DOHH2 (cell line): Measurements from ENCODE around the gene SNTB2.
A peak's percentile ranks its signal among the peaks of the same experiment; 100 is the strongest.

Source experiments
- H3F3A ChIP-seq: fragments of 200-600 bp; sonication (generic), shearing (Covaris generic); 2 replicates; pipeline ENCODE4 v1.6.0; 2016; ENCODE audit warnings: antibody characterized with exemption, mild to moderate bottlenecking; ENCODE audit not compliant: control insufficient read depth, insufficient read depth
- H3K27ac ChIP-seq: fragments of 200-600 bp; sonication (generic); 2 replicates; pipeline ENCODE4 v1.5.1; 2014; ENCODE audit warnings: low read depth, mild to moderate bottlenecking, low read length, moderate library complexity
- H3K27me3 ChIP-seq: fragments of 200-600 bp; sonication (generic); 2 replicates; pipeline ENCODE4 v1.6.1; 2014; ENCODE audit warnings: mild to moderate bottlenecking, low read length, mixed read lengths; ENCODE audit not compliant: control insufficient read depth
- H3K36me3 ChIP-seq: fragments of 200-600 bp; sonication (generic); 2 replicates; pipeline ENCODE4 v1.6.1; 2014; ENCODE audit warnings: mild to moderate bottlenecking, low read length, moderate library complexity, mixed read lengths; ENCODE audit not compliant: control insufficient read depth
- H3K4me1 ChIP-seq: fragments of 200-600 bp; sonication (generic); 2 replicates; pipeline ENCODE4 v1.6.1; 2014; ENCODE audit warnings: mild to moderate bottlenecking, low read length, mixed read lengths; ENCODE audit not compliant: control insufficient read depth
- H3K4me2 ChIP-seq: fragments of 200-600 bp; sonication (generic); 2 replicates; pipeline ENCODE4 v1.6.0; 2014; ENCODE audit warnings: mild to moderate bottlenecking, low read length, moderate library complexity
- H3K4me3 ChIP-seq: fragments of 200-600 bp; sonication (generic); 2 replicates; pipeline ENCODE4 v1.5.1; 2014; ENCODE audit warnings: mild to moderate bottlenecking, low read length, mixed read lengths
- H3K79me2 ChIP-seq: fragments of 200-600 bp; sonication (generic); 2 replicates; pipeline ENCODE4 v1.6.1; 2014; ENCODE audit warnings: mild to moderate bottlenecking, low read length, mixed read lengths; ENCODE audit not compliant: control insufficient read depth
- H3K9me2 ChIP-seq: fragments of 200-600 bp; sonication (generic); replicated peaks from 2 replicates; pipeline ENCODE4 v1.6.1; 2014; ENCODE audit warnings: mild to moderate bottlenecking, low read length, mixed read lengths; ENCODE audit not compliant: control insufficient read depth
- H3K9me3 ChIP-seq: fragments of 200-600 bp; sonication (generic); 2 replicates; pipeline ENCODE4 v1.6.1; 2014; ENCODE audit warnings: antibody characterized with exemption, low read length, mixed read lengths; ENCODE audit not compliant: control insufficient read depth, insufficient read depth
- H4K20me1 ChIP-seq: fragments of 200-600 bp; sonication (generic); 2 replicates; pipeline ENCODE4 v1.6.0; 2014; ENCODE audit warnings: low read depth, mild to moderate bottlenecking, antibody characterized with exemption, low read length, moderate library complexity; ENCODE audit not compliant: control insufficient read depth, insufficient read depth
- EZH2phosphoT487 ChIP-seq: fragments of 200-600 bp; sonication (generic); IDR thresholded peaks from 2 replicates; pipeline ENCODE4 v1.6.1; 2017; ENCODE audit warnings: borderline replicate concordance, mild to moderate bottlenecking, antibody characterized with exemption, low read length, moderate library complexity, mixed read lengths
- TF ChIP-seq, protein P1 (sequence below): fragments of 200-600 bp; sonication (generic); IDR thresholded peaks from one replicate; pipeline ENCODE4 v1.5.1; 2014; ENCODE audit warnings: antibody characterized with exemption, mild to moderate bottlenecking, low read depth, low read length; ENCODE audit not compliant: poor library complexity, severe bottlenecking

SNTB2 gene

DNA sequence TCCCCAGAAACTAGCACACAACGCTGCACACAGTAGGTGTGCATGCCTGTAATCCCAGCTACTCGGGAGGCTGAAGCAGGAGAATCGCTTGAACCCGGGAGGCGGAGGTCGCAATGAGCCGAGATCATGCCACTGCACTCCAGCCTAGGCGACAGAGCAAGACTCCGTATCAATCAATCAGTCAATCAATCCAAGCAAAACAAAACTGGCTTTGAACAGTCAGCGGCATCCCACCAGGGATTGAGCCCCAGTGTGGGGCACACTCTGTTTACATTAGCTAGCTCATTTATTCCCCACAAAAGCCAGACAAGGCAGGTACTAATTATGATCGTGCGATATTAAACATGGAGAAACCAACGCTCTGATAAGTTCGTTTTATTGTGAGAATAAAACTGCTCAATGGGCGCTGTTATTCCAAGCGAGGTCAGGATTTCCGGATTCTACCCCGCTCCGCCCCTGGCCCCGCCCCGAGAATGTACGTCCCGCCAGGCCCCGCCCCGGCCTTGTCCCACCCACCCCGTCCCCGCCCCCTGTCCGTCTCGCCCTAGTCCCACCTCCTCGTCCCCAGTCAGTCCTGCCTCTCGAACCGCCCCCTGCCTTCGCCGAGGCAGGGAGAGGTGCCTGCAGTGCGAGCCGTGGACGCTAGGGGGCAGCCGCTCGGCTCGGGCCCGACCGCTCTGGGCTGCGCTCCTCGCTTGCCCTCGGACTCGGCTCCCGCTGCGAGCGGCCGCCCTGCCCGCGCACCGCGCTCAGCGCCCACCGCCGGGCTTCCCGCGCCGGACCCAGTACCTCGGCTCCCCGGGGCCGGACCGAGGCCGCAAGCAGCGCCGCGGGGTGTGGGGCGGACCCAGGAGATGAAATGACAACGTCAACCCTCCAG is 123.9 kb downstream of the SNTB2 start, which contains the start of gene VPS4A:
TSS of gene VPS4A (plus strand) at position 698 of the 880 bp plus-strand sequence. CDS start at position 860, 162 bp downstream.
- peaks cover 47% of the 10 kb centered on the region for H3K79me2 ChIP-seq
- peaks cover 6% of the 10 kb centered on the region for H4K20me1 ChIP-seq
- peak within 1 kb of the TSS; percentile 61 for H3K27ac ChIP-seq
- peak within 1 kb of the TSS; percentile 95 for H3K4me3 ChIP-seq
- TF ChIP-seq EZH2phosphoT487, result no peak
- TF ChIP-seq, protein P1, sequence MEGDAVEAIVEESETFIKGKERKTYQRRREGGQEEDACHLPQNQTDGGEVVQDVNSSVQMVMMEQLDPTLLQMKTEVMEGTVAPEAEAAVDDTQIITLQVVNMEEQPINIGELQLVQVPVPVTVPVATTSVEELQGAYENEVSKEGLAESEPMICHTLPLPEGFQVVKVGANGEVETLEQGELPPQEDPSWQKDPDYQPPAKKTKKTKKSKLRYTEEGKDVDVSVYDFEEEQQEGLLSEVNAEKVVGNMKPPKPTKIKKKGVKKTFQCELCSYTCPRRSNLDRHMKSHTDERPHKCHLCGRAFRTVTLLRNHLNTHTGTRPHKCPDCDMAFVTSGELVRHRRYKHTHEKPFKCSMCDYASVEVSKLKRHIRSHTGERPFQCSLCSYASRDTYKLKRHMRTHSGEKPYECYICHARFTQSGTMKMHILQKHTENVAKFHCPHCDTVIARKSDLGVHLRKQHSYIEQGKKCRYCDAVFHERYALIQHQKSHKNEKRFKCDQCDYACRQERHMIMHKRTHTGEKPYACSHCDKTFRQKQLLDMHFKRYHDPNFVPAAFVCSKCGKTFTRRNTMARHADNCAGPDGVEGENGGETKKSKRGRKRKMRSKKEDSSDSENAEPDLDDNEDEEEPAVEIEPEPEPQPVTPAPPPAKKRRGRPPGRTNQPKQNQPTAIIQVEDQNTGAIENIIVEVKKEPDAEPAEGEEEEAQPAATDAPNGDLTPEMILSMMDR, result peak; percentile 70
- peaks cover 13% of the 10 kb centered on the region for H3F3A ChIP-seq
- peaks cover 12% of the 10 kb centered on the region for H3K4me1 ChIP-seq
- H3K36me3 ChIP-seq, result peaks cover 34% of the 10 kb centered on the region
- H3K4me2 ChIP-seq, result peak within 1 kb of the TSS; percentile 81
- H3K9me3 ChIP-seq, result no peaks in the 10 kb centered on the region
- H3K27me3 ChIP-seq, result no peaks in the 10 kb centered on the region
- no peaks in the 10 kb centered on the region for H3K9me2 ChIP-seq

DNA sequence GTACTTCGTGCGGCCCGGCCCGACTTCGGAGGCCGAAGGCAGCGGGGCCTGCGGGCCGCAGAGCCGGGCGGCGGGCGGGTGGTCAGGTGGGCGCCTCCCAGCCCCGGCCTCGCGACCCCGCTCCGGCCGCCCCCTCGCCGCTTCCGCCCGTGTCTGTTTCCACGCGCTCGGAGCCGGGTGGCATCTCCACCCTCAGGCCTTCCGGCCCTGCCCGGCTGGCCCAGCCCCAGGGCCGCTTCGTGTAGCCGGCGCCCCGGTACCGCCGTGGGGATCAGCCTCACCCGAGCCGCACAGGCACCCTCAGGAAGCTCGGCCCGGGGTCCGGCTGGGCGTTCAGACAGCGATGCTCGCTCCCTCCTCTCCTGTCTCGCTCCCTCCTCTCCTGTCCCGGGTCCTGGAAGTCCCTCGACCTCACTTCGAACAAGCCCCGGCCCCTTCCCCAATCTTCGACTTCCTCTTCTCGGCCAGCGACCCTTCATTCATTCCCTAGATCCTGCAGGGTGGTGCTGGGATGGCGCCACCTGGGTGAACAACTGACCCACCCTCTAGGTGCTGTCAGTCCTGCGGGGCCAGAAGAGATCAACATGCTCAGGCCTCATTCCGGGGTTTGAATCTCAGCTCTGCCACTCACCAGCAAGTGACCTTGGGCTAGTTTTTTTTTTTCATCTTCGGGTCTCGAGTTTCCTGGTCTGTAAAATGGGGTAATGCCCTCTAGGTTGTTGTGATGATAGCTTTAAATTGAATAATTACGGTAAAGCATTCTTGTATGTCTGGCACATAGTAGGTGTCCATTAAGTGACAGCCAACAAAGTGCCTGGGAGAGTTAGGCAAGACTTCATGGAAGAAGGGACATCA is 124.8 kb downstream of the SNTB2 start:
- Histone ChIP-seq H3K4me1 (peaks cover 12% of the 10 kb centered on the region), H3K4me3 (peak overlapping the region; percentile 95), H3K27ac (peak overlapping the region; percentile 61), H3K36me3 (peaks cover 43% of the 10 kb centered on the region), H3K9me3 (no peaks in the 10 kb centered on the region), H3K79me2 (peaks cover 55% of the 10 kb centered on the region), H3F3A (peaks cover 13% of the 10 kb centered on the region), H3K9me2 (no peaks in the 10 kb centered on the region), H4K20me1 (peaks cover 6% of the 10 kb centered on the region), H3K4me2 (peak overlapping the region; percentile 81), H3K27me3 (no peaks in the 10 kb centered on the region)
- TF ChIP-seq EZH2phosphoT487, result no peak
- TF ChIP-seq, protein P1, result peak; percentile 44

DNA sequence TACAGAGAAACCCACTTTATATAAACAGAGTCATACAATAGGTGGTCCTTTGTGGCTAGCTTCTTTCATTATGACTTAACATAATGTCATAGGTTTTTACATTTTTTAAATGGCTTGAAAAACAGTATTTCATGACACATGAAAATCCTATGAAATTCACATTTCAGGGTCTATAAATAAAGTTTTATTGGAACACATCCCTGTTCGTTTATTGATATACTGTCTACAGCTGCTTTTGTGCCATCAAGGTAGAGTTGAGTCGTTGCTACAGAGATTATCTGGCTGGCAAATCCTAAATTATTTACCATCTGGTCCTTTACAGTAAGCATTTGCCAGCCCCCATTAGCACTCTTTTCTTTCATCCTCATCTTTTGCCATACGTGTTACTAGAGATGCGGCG is 126.5 kb downstream of the SNTB2 start:
- peaks cover 60% of the 10 kb centered on the region for H3K79me2 ChIP-seq

More for the DNA sequence above, 126.5 kb downstream of the SNTB2 start:
- H3K36me3 ChIP-seq, result peaks cover 53% of the 10 kb centered on the region
- H3K27me3 ChIP-seq, result no peaks in the 10 kb centered on the region
- no peaks in the 10 kb centered on the region for H3K9me2 ChIP-seq
- peaks cover 12% of the 10 kb centered on the region for H3K4me1 ChIP-seq
- H3F3A ChIP-seq, result peaks cover 6% of the 10 kb centered on the region; the same call in 1 of the 2 replicates
- H3K4me3 ChIP-seq, result no peak overlapping the region
- TF ChIP-seq, protein P1, result no peak
- TF ChIP-seq EZH2phosphoT487, result no peak
- H3K9me3 ChIP-seq, result no peaks in the 10 kb centered on the region
- no peak overlapping the region for H3K27ac ChIP-seq
- no peak overlapping the region for H3K4me2 ChIP-seq
- H4K20me1 ChIP-seq, result peaks cover 6% of the 10 kb centered on the region
